Transverse colon (tissue), 4 donors: ENCODE measurements around the gene TMX1.

ENCODE experiments used
- CTCF ChIP-seq, 5 experiments: fragments of 200-600 bp in 3 of 5; fragments of 450-650 bp in 2 of 5; sonication (generic) in 3 of 5; IDR thresholded peaks; 1 replicate in 2 of 5; 2 replicates in 3 of 5; pipeline ENCODE4 v1.5.1; 2016 to 2017; ENCODE audit warnings: antibody characterized with exemption in 5 of 5, inconsistent platforms in 3 of 5, mild to moderate bottlenecking in 2 of 5, moderate library complexity in 1 of 5
- POLR2A ChIP-seq: fragments of 450-650 bp; IDR thresholded peaks from one replicate; pipeline ENCODE4 v1.6.1; 2016; ENCODE audit warnings: antibody characterized with exemption, mild to moderate bottlenecking, moderate library complexity
- POLR2AphosphoS5 ChIP-seq, 3 donors: sonication (generic); formaldehyde crosslinking; IDR thresholded peaks; one replicate each; pipeline ENCODE4 v1.6.1; 2016; ENCODE audit warnings: antibody characterized with exemption in 3 of 3

- TF ChIP-seq CTCF (IDR thresholded peaks at IDR 0.05) (no peak), POLR2A (no peak), POLR2AphosphoS5 (IDR thresholded peaks at IDR 0.05) (no peak)
These were observed 36.6 kb downstream of the TMX1 start for GRCh38 chr14:51276605-51277004.
